ENCODE results near the gene ZNRD2. TPM values are rescaled to one million over a fixed set of nuclear protein-coding genes. Genes with fewer than 3 reads are reported as not detected.
A peak's percentile ranks its signal among the peaks of the same experiment; 100 is the strongest.

The ZNRD2 gene
- total RNA-seq, 2 experiments from 2014 or later = 38.7 to 39.9 TPM

DNA sequence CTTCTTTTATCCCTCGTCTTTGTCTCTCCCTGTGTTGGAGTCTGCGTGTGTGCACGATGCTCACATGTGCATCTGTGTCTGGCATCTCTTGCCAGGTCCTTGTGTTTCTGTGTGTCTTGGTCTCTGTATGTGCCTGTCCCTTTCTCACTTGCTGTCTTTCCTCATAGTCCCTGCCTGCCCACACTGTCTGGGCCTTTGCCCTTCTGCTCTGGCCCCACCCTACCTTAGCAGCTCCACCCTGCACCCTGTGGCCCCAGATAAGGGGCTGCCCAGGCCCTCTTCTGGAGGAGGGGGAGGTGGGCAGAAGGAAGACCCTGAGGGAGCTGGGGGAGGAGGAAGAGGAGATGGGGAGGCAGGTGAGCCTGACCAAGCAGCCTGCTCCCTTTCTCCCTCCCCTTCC, 8.4 kb downstream of the ZNRD2 start:
- Histone ChIP-seq H3K27me3 (ENCODE audit: control insufficient read depth in 1 of 2, insufficient read depth in 2 of 2, low read length in 2 of 2) (no peaks in the 10 kb centered on the region), H3K36me3 (ENCODE audit: insufficient read depth, low read length) (peaks cover 51% of the 10 kb centered on the region), H3K4me3 (ENCODE audit: low read length) (no peak overlapping the region), H3K27ac (ENCODE audit: low read depth in 1 of 2, low read length in 2 of 2) (no peak overlapping the region), H3K9me3 (ENCODE audit: control insufficient read depth in 1 of 2, insufficient read depth in 1 of 2, low read length in 2 of 2) (no peaks in the 10 kb centered on the region), H3K4me1 (ENCODE audit: insufficient read depth, low read length) (peaks cover 52% of the 10 kb centered on the region)
- TF ChIP-seq, protein P1, sequence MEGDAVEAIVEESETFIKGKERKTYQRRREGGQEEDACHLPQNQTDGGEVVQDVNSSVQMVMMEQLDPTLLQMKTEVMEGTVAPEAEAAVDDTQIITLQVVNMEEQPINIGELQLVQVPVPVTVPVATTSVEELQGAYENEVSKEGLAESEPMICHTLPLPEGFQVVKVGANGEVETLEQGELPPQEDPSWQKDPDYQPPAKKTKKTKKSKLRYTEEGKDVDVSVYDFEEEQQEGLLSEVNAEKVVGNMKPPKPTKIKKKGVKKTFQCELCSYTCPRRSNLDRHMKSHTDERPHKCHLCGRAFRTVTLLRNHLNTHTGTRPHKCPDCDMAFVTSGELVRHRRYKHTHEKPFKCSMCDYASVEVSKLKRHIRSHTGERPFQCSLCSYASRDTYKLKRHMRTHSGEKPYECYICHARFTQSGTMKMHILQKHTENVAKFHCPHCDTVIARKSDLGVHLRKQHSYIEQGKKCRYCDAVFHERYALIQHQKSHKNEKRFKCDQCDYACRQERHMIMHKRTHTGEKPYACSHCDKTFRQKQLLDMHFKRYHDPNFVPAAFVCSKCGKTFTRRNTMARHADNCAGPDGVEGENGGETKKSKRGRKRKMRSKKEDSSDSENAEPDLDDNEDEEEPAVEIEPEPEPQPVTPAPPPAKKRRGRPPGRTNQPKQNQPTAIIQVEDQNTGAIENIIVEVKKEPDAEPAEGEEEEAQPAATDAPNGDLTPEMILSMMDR (IDR thresholded peaks at IDR 0.05) = no peak
- ATAC-seq (ENCODE audit: poor library complexity) = no peak
- Mint-ChIP-seq H3K9me3 (no peaks in the 10 kb centered on the region), H3K27me3 (no peaks in the 10 kb centered on the region), H3K27ac (peak overlapping the region; percentile 37), H3K4me1 (ENCODE audit: low read depth) (peaks cover 31% of the 10 kb centered on the region), H3K4me3 (peak overlapping the region; percentile 67), H3K36me3 (ENCODE audit: low read depth) (peaks cover 62% of the 10 kb centered on the region)
- ChIA-PET CTCF (interaction anchor here (4.1 kb wide), 1 partner anchor 10 kb away, joined by 31 read pairs; no protein-coding TSS in a partner anchor), POLR2A (interaction anchor here (1.0 kb wide), 1 partner anchor 9 kb away, joined by 3 read pairs; no protein-coding TSS in a partner anchor)
- intact Hi-C loops (cut with DNase I, micrococcal nuclease) = loop anchor here in 1 of 2 experiments (1.0 to 10.0 kb wide), 2 partner anchors 12 to 54 kb away; partner anchors contain the start of gene SCYL1
- DNase-seq = no peak

DNA sequence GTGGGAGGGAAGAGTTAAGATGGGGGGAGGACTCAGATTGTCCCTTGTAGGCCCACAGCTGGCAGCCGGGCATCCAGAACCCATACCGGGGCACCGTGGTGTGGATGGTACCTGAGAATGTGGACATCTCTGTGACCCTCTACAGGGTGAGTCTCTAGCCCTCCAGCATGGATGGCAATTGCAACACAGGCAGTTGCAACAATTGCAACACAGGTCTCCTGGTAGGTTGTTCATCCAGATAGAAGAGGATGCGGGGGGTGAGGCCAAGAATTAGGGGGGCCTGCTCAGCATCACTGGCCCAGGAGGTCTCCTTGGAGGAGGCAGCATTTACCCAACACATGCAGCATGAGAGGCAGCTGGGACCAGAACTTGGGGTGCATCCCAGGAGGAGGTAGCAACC, 9.0 kb downstream of the ZNRD2 start:
- DNase-seq (no peak), ATAC-seq (ENCODE audit: poor library complexity) (no peak)
- H3K27me3 ChIP-seq (ENCODE audit: control insufficient read depth in 1 of 2, insufficient read depth in 2 of 2, low read length in 2 of 2) = no peaks in the 10 kb centered on the region
- POLR2A ChIA-PET = interaction anchor here (1.0 kb wide), 1 partner anchor 9 kb away, joined by 3 read pairs; no protein-coding TSS in a partner anchor
- Mint-ChIP-seq H3K4me1 (ENCODE audit: low read depth) (peaks cover 31% of the 10 kb centered on the region), H3K27ac (peak overlapping the region; percentile 37), H3K27me3 (no peaks in the 10 kb centered on the region), H3K9me3 (no peaks in the 10 kb centered on the region), H3K36me3 (ENCODE audit: low read depth) (peaks cover 64% of the 10 kb centered on the region), H3K4me3 (peak overlapping the region; percentile 56)
- peaks cover 50% of the 10 kb centered on the region for H3K4me1 ChIP-seq (ENCODE audit: insufficient read depth, low read length)
- intact Hi-C loops (cut with DNase I, micrococcal nuclease) = loop anchor here in 1 of 2 experiments (10.0 kb wide), 1 partner anchor 54 kb away; the partner anchor contains the start of gene SCYL1
- no peak overlapping the region for H3K4me3 ChIP-seq (ENCODE audit: low read length)
- peaks cover 54% of the 10 kb centered on the region for H3K36me3 ChIP-seq (ENCODE audit: insufficient read depth, low read length)
- CTCF ChIA-PET = no interaction called here
- TF ChIP-seq, protein P1 (IDR thresholded peaks at IDR 0.05) = no peak
- H3K9me3 ChIP-seq (ENCODE audit: control insufficient read depth in 1 of 2, insufficient read depth in 1 of 2, low read length in 2 of 2) = no peaks in the 10 kb centered on the region
- no peak overlapping the region for H3K27ac ChIP-seq (ENCODE audit: low read depth in 1 of 2, low read length in 2 of 2)

DNA sequence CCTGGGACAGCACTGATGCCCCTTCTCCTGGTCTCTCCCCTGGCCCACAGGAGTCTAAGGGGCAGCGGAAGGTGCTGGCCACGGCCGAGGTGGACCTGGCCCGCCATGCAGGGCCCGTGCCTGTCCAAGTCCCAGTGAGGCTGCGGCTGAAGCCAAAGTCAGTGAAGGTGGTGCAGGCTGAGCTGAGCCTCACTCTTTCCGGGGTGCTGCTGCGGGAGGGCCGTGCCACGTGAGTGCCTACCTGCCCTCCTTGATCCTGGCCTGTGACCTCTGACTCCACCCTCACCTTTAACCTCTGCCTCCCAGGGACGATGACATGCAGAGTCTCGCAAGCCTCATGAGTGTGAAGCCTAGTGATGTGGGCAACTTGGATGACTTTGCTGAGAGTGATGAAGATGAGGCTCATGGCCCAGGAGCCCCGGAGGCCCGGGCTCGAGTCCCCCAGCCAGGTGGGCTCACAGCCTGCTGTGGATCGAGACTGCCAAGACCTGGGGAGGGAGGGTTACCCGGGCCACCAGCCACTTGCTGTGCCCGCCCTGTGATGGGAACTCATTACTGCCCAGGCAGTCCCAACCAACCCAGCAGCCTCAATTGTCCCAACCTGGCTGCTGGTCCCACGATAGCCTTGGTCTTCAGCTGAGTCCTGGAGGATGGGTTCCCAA, 9.9 kb downstream of the ZNRD2 start:
- Mint-ChIP-seq H3K9me3 (no peaks in the 10 kb centered on the region), H3K36me3 (ENCODE audit: low read depth) (peaks cover 62% of the 10 kb centered on the region), H3K27ac (no peak overlapping the region), H3K27me3 (no peaks in the 10 kb centered on the region), H3K4me1 (ENCODE audit: low read depth) (peaks cover 25% of the 10 kb centered on the region), H3K4me3 (peak overlapping the region; percentile 11)
- TF ChIP-seq, protein P1 (IDR thresholded peaks at IDR 0.05) = no peak
- H3K27ac ChIP-seq (ENCODE audit: low read depth in 1 of 2, low read length in 2 of 2) = no peak overlapping the region
- CTCF ChIA-PET = no interaction called here
- H3K9me3 ChIP-seq (ENCODE audit: control insufficient read depth in 1 of 2, insufficient read depth in 1 of 2, low read length in 2 of 2) = no peaks in the 10 kb centered on the region
- peaks cover 58% of the 10 kb centered on the region for H3K36me3 ChIP-seq (ENCODE audit: insufficient read depth, low read length)
- peaks cover 44% of the 10 kb centered on the region for H3K4me1 ChIP-seq (ENCODE audit: insufficient read depth, low read length)
- ATAC-seq (ENCODE audit: poor library complexity) = no peak
- H3K27me3 ChIP-seq (ENCODE audit: control insufficient read depth in 1 of 2, insufficient read depth in 2 of 2, low read length in 2 of 2) = no peaks in the 10 kb centered on the region
- no peak for DNase-seq
- no peak overlapping the region for H3K4me3 ChIP-seq (ENCODE audit: low read length)
- intact Hi-C loops (cut with DNase I, micrococcal nuclease) = no loop called here
- POLR2A ChIA-PET = no interaction called here

Data from CD4-positive, alpha-beta T cell (primary cell).